ENCODE measurements around the gene PRELP.

DNA sequence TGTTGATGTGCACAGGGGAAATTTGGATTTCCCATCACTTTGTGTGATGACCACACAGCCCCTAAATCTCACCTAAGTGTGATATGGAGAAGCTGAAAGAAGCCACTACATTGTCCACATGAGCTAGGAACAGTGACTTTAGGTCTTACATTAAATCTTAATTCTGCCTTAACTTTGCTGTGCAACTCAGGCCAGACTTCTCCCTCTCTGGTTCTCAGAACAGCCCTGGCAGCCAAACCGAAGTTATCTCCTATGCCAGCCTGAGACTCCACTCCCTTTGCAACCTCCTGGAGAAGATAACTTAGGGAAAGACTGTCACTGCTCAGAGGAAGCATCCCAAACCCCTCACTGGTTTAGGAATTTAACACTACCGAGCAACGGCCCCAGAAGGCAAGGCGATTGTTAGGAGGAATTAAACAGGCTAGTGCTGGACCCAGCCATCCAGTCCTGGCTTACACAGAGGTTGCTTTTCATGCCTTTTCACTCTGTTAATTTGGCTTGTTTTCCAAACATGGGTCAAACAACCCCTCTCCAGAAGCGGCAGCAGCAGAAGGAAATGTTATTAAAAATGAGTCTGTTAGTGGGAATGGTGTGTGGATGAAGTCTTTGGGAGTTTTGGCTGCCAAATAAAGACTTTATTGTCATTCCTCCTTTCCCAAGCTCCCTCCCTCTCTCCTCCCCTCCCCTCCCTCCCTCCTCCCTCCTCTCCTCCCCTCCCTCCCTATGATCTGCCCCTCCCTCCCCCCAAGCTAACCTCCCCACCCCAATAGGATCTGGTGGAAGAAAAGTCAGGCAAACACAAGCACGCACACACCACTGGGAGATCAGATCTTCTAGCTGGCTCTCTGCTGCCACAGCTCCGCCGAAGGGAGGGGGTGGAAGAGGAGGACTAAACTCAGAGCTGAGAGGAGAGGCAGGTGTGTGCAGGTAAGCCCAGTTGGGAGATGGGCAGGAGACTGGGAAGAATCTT is at the start of gene PRELP:
- TF ChIP-seq, protein P1, sequence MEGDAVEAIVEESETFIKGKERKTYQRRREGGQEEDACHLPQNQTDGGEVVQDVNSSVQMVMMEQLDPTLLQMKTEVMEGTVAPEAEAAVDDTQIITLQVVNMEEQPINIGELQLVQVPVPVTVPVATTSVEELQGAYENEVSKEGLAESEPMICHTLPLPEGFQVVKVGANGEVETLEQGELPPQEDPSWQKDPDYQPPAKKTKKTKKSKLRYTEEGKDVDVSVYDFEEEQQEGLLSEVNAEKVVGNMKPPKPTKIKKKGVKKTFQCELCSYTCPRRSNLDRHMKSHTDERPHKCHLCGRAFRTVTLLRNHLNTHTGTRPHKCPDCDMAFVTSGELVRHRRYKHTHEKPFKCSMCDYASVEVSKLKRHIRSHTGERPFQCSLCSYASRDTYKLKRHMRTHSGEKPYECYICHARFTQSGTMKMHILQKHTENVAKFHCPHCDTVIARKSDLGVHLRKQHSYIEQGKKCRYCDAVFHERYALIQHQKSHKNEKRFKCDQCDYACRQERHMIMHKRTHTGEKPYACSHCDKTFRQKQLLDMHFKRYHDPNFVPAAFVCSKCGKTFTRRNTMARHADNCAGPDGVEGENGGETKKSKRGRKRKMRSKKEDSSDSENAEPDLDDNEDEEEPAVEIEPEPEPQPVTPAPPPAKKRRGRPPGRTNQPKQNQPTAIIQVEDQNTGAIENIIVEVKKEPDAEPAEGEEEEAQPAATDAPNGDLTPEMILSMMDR (IDR thresholded peaks at IDR 0.05), result peak in 1 of 3 donors; percentile 18
- TF ChIP-seq POLR2A (IDR thresholded peaks at IDR 0.05), result peak; percentile 82
